T-helper 17 cell (primary cell): ENCODE results near the gene BBS10. TPM values are rescaled to one million over a fixed set of nuclear protein-coding genes. Genes with fewer than 3 reads are reported as not detected.
"Not testable (repeated sequence)": the region's sequence is repeated elsewhere in the genome, so short reads cannot be mapped to it uniquely, and the experiment has no call there.

ENCODE experiments used
- ATAC-seq: fragments of 150-1000 bp; cut with Tn5 transposase; 2 replicates; pipeline ENCODE4 v1.10.0; 2021; ENCODE audit warnings: mild to moderate bottlenecking, moderate library complexity
- DNase-seq, 3 donors: peaks; one replicate each; pipeline versions ENCODE4 v3.0.0 to v3.0.0-alpha.2; 2020 to 2021
- H3K9me3 ChIP-seq: one replicate; pipeline ENCODE4 v1.7.0; 2013; ENCODE audit warnings: low read length, mild to moderate bottlenecking; ENCODE audit not compliant: control insufficient read depth, poor library complexity, severe bottlenecking
- H3K27ac Mint-ChIP-seq: one replicate; pipeline ENCODE4 v1.8.0; 2022; ENCODE audit warnings: mild to moderate bottlenecking, moderate library complexity, mixed read lengths
- H3K27me3 Mint-ChIP-seq: one replicate; pipeline ENCODE4 v1.8.0; 2022; ENCODE audit warnings: mixed read lengths
- H3K36me3 Mint-ChIP-seq: one replicate; pipeline ENCODE4 v1.8.0; 2022; ENCODE audit warnings: low read depth, mixed read lengths
- H3K4me1 Mint-ChIP-seq: one replicate; pipeline ENCODE4 v1.8.0; 2022; ENCODE audit warnings: mild to moderate bottlenecking, mixed read lengths
- H3K4me3 Mint-ChIP-seq: one replicate; pipeline ENCODE4 v1.8.0; 2022; ENCODE audit warnings: mild to moderate bottlenecking, moderate library complexity, mixed read lengths
- total RNA-seq, 4 donors: library from RNA in 2 of 4; stranded (reverse) in 2 of 4; gene quantifications; one replicate each; pipeline ENCODE4 v1.2.3 and lab custom pipeline; 2022 to 2026

The BBS10 gene
- total RNA-seq, 2 donors from 2014 or later = 2.3 to 2.4 TPM

DNA sequence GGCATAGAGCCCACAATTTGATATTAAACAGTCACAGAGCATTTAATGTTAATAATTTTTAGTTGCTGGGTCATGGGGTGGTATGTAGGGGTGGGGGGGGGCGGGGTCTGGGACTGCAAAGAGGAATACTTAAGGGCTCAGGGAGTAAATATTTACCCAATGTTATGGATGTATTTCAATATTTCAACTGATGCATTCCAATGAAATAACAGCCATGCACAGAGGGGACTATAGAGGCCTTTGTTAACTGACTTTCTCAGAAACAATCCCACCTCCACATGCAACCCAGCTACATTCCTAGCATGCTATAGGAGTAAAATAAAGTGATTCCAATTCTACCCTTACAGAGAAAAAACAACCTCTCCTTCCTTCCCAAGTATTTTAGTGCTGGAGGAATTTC is 7.9 kb upstream of the BBS10 start:
- H3K4me3 Mint-ChIP-seq = no peak overlapping the region
- DNase-seq = no peak
- H3K27me3 Mint-ChIP-seq = no peaks in the 10 kb centered on the region
- H3K9me3 ChIP-seq = no peaks in the 10 kb centered on the region
- ATAC-seq = no peak
- H3K36me3 Mint-ChIP-seq = peaks cover 10% of the 10 kb centered on the region
- H3K27ac Mint-ChIP-seq = no peak overlapping the region
- no peaks in the 10 kb centered on the region for H3K4me1 Mint-ChIP-seq

DNA sequence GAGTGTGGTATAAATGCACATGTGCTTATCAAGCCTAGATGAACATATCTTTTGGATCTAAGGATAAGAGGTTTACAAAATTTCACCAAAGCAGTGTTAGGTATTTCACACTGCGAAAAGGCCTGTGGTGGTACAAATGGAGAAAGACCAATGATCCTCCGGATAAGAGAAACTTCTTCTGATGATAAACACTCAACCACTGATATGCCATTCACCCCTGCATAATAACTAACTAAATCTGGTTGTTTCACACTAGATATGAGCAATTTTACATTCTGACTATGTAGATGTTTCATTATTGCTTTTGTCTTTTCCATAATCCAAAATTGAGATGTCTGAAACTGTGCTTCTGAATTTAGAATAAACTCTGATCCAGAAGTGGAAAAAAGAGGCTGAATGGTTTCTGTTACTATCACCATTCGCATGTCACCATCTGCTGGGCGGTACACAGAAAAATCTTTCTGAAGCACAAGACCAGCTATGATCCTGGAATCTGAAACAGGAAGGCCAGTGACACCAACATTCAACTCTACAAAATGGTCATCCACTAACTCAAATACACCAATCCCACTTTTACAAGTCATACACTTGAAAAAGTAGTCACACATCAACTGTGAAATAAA is 1.3 kb downstream of the BBS10 start:
- no peaks in the 10 kb centered on the region for H3K36me3 Mint-ChIP-seq
- H3K4me3 Mint-ChIP-seq = peak overlapping the region; percentile 93
- H3K4me1 Mint-ChIP-seq = peaks cover 12% of the 10 kb centered on the region
- ATAC-seq (no peak), DNase-seq (no peak)
- H3K27ac Mint-ChIP-seq = peak overlapping the region; percentile 89
- no peaks in the 10 kb centered on the region for H3K9me3 ChIP-seq
- H3K27me3 Mint-ChIP-seq = no peaks in the 10 kb centered on the region

- DNase-seq (no peak), ATAC-seq (no peak)
- Mint-ChIP-seq H3K36me3 (peaks cover 6% of the 10 kb centered on the region), H3K27ac (no peak overlapping the region), H3K4me3 (no peak overlapping the region), H3K4me1 (peaks cover 17% of the 10 kb centered on the region), H3K27me3 (no peaks in the 10 kb centered on the region)
- H3K9me3 ChIP-seq = no peaks in the 10 kb centered on the region
Measured at GRCh38 chr12:76346236-76346635, 2.0 kb downstream of the BBS10 start.

GRCh38 chr12:76345569-76345968 is 2.6 kb downstream of the BBS10 start:
- ATAC-seq (no peak), DNase-seq (no peak)
- Mint-ChIP-seq H3K4me1 (peaks cover 17% of the 10 kb centered on the region), H3K27ac (no peak overlapping the region), H3K4me3 (no peak overlapping the region), H3K36me3 (peaks cover 6% of the 10 kb centered on the region), H3K27me3 (no peaks in the 10 kb centered on the region)
- H3K9me3 ChIP-seq = no peaks in the 10 kb centered on the region

DNA sequence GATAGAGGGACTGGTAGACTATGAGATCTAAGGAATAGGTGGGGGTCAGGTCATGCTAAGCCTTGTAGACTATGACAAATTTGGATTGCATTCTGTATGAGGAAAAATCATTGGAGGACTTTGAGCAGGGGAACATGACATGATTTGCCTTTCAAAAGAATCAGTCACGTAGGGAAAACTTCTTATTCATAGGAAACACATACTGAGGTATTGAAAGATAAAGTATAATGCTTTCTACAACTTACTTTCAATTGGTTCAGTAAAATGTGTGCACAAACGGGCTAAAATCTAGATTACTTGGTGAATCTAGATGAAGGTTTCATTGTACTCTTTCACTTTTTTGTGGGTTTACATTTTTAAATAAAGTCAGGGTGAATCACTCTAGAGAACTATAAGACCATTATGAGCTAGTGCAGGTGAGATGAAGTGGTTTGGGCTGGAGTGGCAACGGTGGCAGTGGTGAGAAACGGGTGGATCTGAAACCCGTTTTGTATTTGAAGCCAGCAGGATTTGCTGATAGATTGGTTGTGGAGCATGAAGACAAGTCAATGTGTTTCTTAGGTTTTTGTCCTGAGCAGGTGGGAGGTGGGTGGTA is 6.7 kb downstream of the BBS10 start:
- H3K36me3 Mint-ChIP-seq = peaks cover 6% of the 10 kb centered on the region
- H3K27ac Mint-ChIP-seq = no peak overlapping the region
- no peaks in the 10 kb centered on the region for H3K9me3 ChIP-seq
- no peak overlapping the region for H3K4me3 Mint-ChIP-seq
- H3K27me3 Mint-ChIP-seq = peaks cover 20% of the 10 kb centered on the region
- DNase-seq (no peak), ATAC-seq (no peak)
- peaks cover 6% of the 10 kb centered on the region for H3K4me1 Mint-ChIP-seq

DNA sequence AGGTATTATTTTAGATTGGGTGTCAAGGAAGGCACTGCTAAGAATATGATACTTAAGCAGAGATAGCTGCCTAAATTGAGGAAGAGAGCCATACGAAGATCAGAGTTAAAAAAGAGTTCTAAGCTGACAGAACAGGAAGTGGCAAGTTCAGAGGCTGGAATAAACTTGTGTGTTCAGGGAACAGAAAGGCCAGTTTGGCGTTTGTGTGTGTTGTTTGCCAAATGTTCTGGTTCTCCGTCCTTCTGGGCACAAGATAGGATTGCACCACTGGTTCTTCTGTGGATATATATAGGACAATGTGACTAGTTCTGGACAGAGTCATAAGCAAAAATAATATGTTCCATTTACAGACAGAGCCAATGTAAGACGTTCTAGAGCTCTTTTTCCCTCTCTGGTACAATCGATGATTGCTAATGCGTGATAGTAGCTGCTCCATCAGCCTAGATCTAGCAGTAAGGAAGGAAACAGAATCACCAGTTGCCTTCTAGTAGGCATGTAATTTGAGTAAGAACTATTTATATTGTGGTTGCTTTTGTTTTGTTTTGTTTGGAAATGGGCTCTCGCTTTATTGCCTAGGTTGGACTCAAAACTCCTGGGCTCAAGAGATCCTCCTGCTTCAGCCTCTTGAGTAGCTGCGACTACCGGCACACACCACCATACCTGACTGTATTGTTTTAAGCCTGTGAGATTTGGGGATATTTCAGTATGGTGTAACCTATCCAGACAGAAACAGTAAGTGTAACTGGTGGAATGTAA is 7.4 kb downstream of the BBS10 start:
- H3K36me3 Mint-ChIP-seq = peaks cover 6% of the 10 kb centered on the region
- H3K27ac Mint-ChIP-seq = no peak overlapping the region
- H3K4me1 Mint-ChIP-seq = peaks cover 6% of the 10 kb centered on the region
- no peak for DNase-seq
- no peak overlapping the region for H3K4me3 Mint-ChIP-seq
- ATAC-seq = no peak
- peaks cover 24% of the 10 kb centered on the region for H3K27me3 Mint-ChIP-seq
- no peaks in the 10 kb centered on the region for H3K9me3 ChIP-seq

DNA sequence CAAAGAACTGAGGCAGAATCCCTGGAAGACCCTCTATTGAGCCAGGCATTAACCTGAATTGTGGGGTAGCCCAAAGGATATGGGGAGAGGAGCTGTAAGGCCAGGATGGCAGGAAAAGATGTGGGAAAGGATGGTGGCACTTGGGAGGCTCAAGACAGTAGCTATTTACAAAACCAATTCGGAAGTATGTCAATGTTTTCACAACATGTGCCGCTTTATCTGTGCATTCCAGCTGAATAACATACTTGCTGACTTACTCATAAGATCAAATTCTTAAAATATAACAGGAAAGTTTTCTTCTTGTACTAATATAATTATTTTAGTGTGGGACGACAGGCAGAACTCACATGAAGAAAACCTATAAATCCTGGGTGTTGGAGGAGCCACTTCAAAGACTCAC is 10.6 kb downstream of the BBS10 start:
- no peak for DNase-seq
- Mint-ChIP-seq H3K36me3 (peaks cover 6% of the 10 kb centered on the region), H3K4me3 (no peak overlapping the region), H3K27me3 (peaks cover 24% of the 10 kb centered on the region), H3K4me1 (peaks cover 6% of the 10 kb centered on the region), H3K27ac (no peak overlapping the region)
- no peaks in the 10 kb centered on the region for H3K9me3 ChIP-seq
- ATAC-seq = no peak

DNA sequence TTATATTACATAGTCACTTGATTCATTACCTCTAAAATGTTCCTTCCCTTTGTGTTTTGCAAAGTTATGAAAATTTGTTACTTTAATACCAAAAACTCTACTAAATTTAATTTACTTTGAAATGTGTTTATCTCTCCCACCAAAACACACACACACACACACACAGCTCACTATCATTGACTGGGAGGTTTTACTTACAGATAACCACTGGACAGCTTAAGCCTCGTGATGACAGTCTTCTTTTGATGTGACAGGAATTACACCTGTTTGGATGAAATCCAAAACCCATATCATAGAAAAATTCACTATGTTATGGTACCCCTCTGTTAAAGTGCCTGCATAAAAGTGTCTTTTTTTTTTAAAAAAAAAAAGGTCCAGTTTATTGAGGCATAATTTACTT is 15.6 kb downstream of the BBS10 start:
- Mint-ChIP-seq H3K27me3 (peaks cover 42% of the 10 kb centered on the region), H3K4me3 (no peak overlapping the region)

DNA sequence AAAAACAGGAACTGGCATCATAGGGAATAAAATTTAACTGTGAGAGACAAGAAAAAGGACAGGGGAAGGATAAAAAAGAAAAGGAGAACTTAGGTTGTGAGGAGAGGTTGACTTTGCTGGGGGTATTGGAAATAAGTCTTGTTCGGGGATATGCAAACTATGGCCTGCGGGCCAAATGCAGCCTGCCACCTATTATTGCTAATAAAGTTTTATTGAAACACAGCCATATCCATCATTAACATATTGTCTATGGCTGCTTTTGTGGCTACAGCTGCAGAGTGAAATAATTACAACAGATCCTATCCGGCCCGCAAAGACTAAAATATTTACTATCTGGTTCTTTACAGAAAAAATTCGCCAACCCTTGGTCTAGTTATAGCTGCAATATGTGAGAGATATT is 18.6 kb downstream of the BBS10 start:
- Mint-ChIP-seq H3K4me3 (no peak overlapping the region), H3K4me1 (no peaks in the 10 kb centered on the region), H3K36me3 (no peaks in the 10 kb centered on the region), H3K27ac (no peak overlapping the region), H3K27me3 (peaks cover 34% of the 10 kb centered on the region)
- no peaks in the 10 kb centered on the region for H3K9me3 ChIP-seq
- ATAC-seq (no peak), DNase-seq (no peak)

More for the DNA sequence above, 15.6 kb downstream of the BBS10 start:
- DNase-seq = no peak
- H3K9me3 ChIP-seq = no peaks in the 10 kb centered on the region
- no peak for ATAC-seq
- Mint-ChIP-seq H3K27ac (no peak overlapping the region), H3K36me3 (no peaks in the 10 kb centered on the region), H3K4me1 (no peaks in the 10 kb centered on the region)

- no peaks in the 10 kb centered on the region for H3K9me3 ChIP-seq
- Mint-ChIP-seq H3K27me3 (peaks cover 34% of the 10 kb centered on the region), H3K4me3 (no peak overlapping the region), H3K27ac (no peak overlapping the region), H3K36me3 (no peaks in the 10 kb centered on the region), H3K4me1 (no peaks in the 10 kb centered on the region)
- no peak for ATAC-seq
- no peak for DNase-seq
Measured at GRCh38 chr12:76329159-76329558, 19.1 kb downstream of the BBS10 start.

DNA sequence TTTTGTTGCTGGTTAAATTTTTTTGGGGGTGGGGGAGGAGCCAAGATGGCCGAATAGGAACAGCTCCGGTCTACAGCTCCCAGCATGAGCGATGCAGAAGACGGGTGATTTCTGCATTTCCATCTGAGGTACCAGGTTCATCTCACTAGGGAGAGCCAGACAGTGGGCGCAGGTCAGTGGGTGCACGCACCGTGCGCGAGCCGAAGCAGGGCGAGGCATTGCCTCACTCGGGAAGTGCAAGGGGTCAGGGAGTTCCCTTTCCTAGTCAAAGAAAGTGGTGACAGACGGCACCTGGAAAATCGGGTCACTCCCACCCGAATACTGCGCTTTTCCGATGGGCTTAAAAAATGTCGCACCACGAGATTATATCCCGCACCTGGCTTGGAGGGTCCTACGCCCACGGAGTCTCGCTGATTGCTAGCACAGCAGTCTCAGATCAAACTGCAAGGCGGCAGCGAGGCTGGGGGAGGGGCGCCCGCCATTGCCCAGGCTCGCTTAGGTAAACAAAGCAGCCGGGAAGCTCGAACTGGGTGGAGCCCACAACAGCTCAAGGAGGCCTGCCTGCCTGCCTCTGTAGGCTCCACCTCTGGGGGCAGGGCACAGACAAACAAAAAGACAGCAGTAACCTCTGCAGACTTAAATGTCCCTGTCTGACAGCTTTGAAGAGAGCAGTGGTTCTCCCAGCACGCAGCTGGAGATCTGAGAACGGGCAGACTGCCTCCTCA is 28.5 kb downstream of the BBS10 start:
- not testable (repeated sequence) for H3K36me3 Mint-ChIP-seq, ATAC-seq, H3K4me1 Mint-ChIP-seq, DNase-seq, H3K9me3 ChIP-seq, H3K27ac Mint-ChIP-seq, H3K4me3 Mint-ChIP-seq
- H3K27me3 Mint-ChIP-seq = peaks cover 32% of the 10 kb centered on the region

GRCh38 chr12:76318773-76319594 is 29.2 kb downstream of the BBS10 start:
- DNase-seq = no peak
- no peaks in the 10 kb centered on the region for H3K9me3 ChIP-seq
- ATAC-seq = no peak
- Mint-ChIP-seq H3K27ac (no peak overlapping the region), H3K4me1 (no peaks in the 10 kb centered on the region), H3K4me3 (no peak overlapping the region), H3K36me3 (no peaks in the 10 kb centered on the region), H3K27me3 (peaks cover 32% of the 10 kb centered on the region)

- no peaks in the 10 kb centered on the region for H3K9me3 ChIP-seq
- ATAC-seq = no peak
- DNase-seq = no peak
- no peak overlapping the region for H3K27ac Mint-ChIP-seq
- peaks cover 36% of the 10 kb centered on the region for H3K27me3 Mint-ChIP-seq
- H3K4me3 Mint-ChIP-seq = no peak overlapping the region
- H3K4me1 Mint-ChIP-seq = no peaks in the 10 kb centered on the region
- H3K36me3 Mint-ChIP-seq = no peaks in the 10 kb centered on the region
Measured at GRCh38 chr12:76317976-76318375, 30.2 kb downstream of the BBS10 start.
